ENCODE data around the gene DGCR8.

GRCh38 chr22:20147237-20147988, 67.4 kb downstream of the DGCR8 start:
- no peak for TF ChIP-seq CTCF (IDR thresholded peaks at IDR 0.05; ENCODE audit: low read depth, low read length, poor library complexity, severe bottlenecking)
- TF ChIP-seq EZH2phosphoT487 (IDR thresholded peaks at IDR 0.05; ENCODE audit: borderline replicate concordance, low read length) = no peak

Data from DOHH2 (cell line).